ENCODE measurements around the gene A2M.

Gene A2M

DNA sequence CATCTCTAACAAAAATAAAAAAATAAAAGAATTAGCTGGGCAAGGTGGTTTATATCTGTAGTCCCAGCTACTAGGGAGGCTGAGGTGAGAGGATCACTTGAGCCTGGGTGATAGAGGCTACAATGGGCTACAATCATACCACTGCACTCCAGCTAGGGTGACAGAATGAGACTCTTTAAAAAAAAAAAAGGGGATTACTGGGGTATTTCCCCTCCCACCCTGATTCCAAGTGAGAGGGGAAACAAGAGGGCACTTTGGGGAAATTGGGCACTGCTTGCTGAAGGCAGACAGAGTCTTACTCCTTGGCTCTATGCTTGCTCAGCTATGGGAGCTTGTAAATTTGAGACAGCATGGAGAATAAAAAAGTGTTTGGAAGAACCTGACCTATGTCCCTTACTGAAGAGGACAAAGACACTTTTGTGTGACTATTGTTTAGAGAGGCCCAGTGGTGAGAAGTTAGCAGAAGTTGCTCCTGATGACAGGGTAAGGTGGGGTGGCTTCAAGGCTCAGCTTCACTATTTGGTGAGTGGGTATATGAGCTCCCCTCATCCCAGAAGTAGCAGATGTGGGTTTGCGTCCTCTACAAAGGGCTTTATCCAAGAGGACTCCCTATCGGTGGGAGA lies 82.3 kb downstream of the A2M start:
- DNase-seq: no peak

GRCh38 chr12:9032202-9032964 lies 83.3 kb downstream of the A2M start:
- DNase-seq: no peak

- DNase-seq: no peak
Observed at GRCh38 chr12:9030776-9031175, 84.9 kb downstream of the A2M start.

DNA sequence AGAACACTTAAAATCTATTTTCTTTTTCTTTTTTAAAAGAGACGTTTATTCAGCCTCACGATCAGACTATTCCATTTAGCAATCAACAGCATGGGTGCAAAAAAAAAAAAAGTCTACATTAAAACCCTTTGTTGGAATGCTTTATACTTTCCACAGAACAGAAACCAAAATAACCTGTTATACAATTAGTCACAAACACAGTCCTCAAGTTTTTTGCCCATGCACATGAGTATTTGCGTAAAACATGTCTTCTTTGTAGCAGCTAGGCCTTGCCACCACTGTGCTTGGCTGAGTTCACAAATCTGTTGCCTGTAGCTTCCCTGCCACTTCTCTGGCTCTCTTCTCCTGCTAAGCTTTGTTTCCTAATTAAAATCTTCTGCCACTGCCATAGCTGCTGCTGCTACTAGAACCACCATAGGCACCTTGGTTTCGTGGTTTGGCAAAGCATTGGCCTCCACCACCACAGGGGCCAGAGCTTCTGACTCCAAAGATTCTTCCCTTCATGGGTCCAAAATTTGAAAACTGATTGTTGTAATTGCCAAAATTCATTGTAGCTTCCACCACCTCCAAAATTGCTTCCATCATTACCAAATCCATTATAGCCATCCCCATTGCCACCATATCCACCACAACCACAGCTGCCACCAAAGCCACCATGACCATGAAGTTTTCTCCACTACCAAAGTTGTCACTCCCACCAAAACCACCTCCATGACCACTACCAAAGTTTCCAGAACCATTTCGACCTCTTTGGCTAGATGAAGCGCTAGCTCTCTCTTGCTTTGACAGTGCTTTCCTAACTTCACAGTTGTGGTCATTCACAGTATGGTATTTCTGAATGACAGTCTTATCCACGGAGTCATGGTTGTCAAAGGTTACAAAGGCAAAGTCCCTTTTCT lies 88.3 kb downstream of the A2M start:
- DNase-seq: peak; percentile 72 to 77

GRCh38 chr12:9024512-9024911 lies 91.2 kb downstream of the A2M start:
- DNase-seq: no peak

DNA sequence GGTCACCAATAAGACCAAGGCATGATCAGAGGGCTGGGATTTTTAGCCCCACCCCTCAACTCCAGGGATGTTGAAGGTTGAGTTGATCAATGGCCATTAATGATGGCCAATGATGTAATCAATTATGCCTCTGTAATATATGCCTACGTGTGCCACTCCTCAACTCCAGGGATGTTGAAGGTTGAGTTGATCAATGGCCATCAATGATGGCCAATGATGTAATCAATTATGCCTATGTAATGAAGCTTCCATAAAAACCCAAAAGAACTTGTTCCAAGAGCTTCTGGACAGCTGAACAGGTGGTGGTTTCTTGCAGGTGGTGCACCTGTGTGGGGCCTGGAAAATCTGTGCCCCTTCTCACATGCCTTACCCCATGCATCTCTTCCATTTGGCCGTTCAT lies 93.1 kb downstream of the A2M start:
- no peak for DNase-seq
